Measurements from ENCODE around the gene ZNF232.

GRCh38 chr17:5120036-5120435 lies 8.4 kb upstream of the ZNF232 start:
- TF ChIP-seq CTCF (IDR thresholded peaks at IDR 0.05) (no peak), POLR2A (IDR thresholded peaks at IDR 0.05) (no peak)
